LNCaP clone FGC (cell line): ENCODE results near the gene SOX5.
"Not testable (repeated sequence)": the region's sequence is repeated elsewhere in the genome, so short reads cannot be mapped to it uniquely, and the experiment has no call there.

Source experiments
- DNase-seq: peaks from one replicate; pipeline ENCODE4 v3.0.0-alpha.2; 2011; ENCODE audit warnings: low read depth
- H3K4me3 ChIP-seq: 2 replicates; pipeline ENCODE4 v1.5.1; 2011; ENCODE audit warnings: mild to moderate bottlenecking, low read depth, low read length, control low read depth
- CTCF ChIP-seq: IDR thresholded peaks from 2 replicates; pipeline ENCODE4 v1.5.1; 2012; ENCODE audit warnings: mild to moderate bottlenecking; ENCODE audit not compliant: control insufficient read depth, insufficient read depth; ENCODE audit errors: extremely low read depth

Gene SOX5

DNA sequence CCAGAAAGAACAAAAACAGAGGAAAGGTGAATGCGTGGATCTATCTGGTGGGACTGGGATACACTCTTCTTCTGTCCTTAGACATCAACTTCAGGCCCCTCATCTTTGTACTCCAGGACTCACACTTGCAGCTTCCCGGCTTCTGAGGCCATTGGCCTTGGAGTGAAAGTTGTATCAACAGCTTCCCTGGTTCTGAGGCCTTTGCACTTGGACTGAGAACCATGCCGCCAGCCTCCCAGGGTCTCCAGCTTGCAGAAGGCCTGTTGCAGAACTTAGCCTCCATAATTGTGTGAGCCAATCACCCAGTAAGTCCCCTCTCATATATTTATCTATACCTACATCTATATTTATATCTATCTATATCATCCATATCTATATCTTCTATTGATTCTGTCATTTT lies 218.4 kb downstream of the SOX5 start:
- H3K4me3 ChIP-seq, result no peak overlapping the region
- DNase-seq, result no peak
- no peak for TF ChIP-seq CTCF

DNA sequence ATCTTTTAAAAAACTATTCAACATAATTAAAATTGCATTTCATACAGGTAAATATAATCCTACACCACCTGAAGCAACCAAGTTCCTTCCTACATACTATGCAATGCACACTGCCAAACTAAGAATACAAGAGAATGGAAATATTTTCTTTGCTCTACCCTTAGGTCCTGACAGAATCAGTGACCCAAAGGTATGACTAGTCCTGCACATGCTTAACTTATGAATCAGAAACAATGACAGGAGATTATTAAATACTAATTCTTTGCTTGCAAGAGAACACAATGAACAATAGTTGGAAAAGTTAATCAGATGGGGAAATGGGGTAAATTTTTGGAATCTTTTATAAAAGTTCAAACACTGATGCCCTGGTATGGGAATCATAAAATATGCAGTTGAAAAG lies 220.1 kb downstream of the SOX5 start:
- no peak overlapping the region for H3K4me3 ChIP-seq
- TF ChIP-seq CTCF, result no peak
- no peak for DNase-seq

DNA sequence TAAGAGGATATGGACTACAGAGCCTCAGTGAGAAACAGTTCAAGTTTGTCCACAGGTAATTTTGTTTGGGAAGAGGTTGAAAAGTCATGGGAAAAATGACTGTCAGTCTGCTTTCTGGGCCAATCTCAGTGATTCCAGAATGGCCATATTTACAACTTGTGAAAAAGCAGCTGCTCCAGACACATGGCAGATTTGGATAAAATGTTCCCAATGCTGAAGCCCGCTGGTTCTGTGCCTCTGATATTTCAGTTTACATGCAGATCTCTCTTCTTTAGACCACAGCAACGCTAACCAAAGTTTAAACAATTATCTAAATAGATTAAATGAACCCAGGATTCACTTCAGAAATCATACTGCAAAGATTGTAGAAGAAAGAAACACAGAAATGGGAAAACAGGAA lies 222.8 kb downstream of the SOX5 start:
- no peak for TF ChIP-seq CTCF
- DNase-seq, result no peak
- H3K4me3 ChIP-seq, result no peak overlapping the region

- H3K4me3 ChIP-seq, result no peak overlapping the region
- DNase-seq, result no peak
- TF ChIP-seq CTCF, result no peak
These were observed 226.8 kb downstream of the SOX5 start for GRCh38 chr12:23722655-23723054.

- no peak for TF ChIP-seq CTCF
- H3K4me3 ChIP-seq, result no peak overlapping the region
- DNase-seq, result no peak
These were observed 228.2 kb downstream of the SOX5 start for GRCh38 chr12:23721268-23721667.

- no peak for TF ChIP-seq CTCF
- H3K4me3 ChIP-seq, result no peak overlapping the region
- DNase-seq, result no peak
These were observed 230.0 kb downstream of the SOX5 start for GRCh38 chr12:23719493-23719892.

- not testable (repeated sequence) for H3K4me3 ChIP-seq, DNase-seq
These were observed 239.1 kb downstream of the SOX5 start for GRCh38 chr12:23710361-23710760.
